ENCODE results near the gene CHN2. TPM values are rescaled to one million over a fixed set of nuclear protein-coding genes. Genes with fewer than 3 reads are reported as not detected.

Gene CHN2
- total RNA-seq, 1 donor from 2014 or later: 14.2 TPM

DNA sequence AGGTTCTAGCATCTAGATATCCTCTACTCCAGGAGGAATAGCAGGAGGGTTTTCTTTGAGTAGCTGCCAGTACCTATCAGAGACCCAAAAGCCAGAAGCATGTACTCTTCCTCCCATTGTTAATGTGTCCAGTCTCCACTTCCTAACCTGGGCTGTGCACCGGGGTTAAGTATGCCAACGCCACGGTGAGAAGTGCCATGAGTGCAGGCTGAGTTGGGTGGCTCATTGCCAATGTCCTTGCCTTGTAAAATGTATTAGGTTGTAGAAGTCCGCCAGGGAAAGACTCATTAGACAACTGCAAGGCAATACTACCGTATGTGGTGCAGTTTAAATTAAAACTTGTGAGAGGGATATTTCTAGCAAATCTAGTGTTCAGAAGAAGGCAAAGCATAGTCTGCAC is 314.0 kb downstream of the CHN2 start:
- intact Hi-C loops (cut with DNase I): no loop called here
- peak; percentile 33 to 49 for ATAC-seq
- peak; percentile 50 for DNase-seq

DNA sequence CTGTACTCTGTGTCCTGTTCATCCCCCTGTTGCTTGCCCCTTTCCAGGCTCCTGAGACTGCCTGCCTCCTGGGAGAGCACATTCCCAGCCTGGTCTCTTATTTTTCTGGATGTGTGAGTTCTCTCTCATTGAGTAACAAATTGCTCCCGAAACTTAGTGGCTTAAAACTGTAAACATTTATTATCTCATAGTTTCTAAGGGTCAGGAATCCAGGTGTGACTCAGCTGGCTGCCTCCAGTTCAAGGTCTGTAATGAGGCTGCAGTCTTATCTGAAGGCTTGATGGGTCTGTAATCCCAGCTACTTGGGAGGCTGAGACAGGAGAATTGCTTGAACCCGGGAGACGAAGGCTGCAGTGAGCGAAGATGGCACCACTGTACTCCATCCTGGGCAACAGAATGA is 315.5 kb downstream of the CHN2 start:
- Histone ChIP-seq H3K27ac (no peak overlapping the region), H3K36me3 (peaks cover 39% of the 10 kb centered on the region), H3K4me1 (no peaks in the 10 kb centered on the region), H3K4me3 (no peak overlapping the region), H3K27me3 (ENCODE audit: low read depth) (no peaks in the 10 kb centered on the region), H3K9me3 (no peaks in the 10 kb centered on the region)
- intact Hi-C loops (cut with DNase I): no loop called here
- TF ChIP-seq, protein P1, sequence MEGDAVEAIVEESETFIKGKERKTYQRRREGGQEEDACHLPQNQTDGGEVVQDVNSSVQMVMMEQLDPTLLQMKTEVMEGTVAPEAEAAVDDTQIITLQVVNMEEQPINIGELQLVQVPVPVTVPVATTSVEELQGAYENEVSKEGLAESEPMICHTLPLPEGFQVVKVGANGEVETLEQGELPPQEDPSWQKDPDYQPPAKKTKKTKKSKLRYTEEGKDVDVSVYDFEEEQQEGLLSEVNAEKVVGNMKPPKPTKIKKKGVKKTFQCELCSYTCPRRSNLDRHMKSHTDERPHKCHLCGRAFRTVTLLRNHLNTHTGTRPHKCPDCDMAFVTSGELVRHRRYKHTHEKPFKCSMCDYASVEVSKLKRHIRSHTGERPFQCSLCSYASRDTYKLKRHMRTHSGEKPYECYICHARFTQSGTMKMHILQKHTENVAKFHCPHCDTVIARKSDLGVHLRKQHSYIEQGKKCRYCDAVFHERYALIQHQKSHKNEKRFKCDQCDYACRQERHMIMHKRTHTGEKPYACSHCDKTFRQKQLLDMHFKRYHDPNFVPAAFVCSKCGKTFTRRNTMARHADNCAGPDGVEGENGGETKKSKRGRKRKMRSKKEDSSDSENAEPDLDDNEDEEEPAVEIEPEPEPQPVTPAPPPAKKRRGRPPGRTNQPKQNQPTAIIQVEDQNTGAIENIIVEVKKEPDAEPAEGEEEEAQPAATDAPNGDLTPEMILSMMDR (IDR thresholded peaks at IDR 0.05): no peak
- DNase-seq (no peak), ATAC-seq (no peak)

More for the DNA sequence above, 314.0 kb downstream of the CHN2 start:
- no peak overlapping the region for H3K27ac ChIP-seq
- H3K36me3 ChIP-seq: peaks cover 36% of the 10 kb centered on the region
- H3K27me3 ChIP-seq (ENCODE audit: low read depth): no peaks in the 10 kb centered on the region
- H3K4me3 ChIP-seq: no peak overlapping the region
- H3K4me1 ChIP-seq: no peaks in the 10 kb centered on the region
- TF ChIP-seq, protein P1 (IDR thresholded peaks at IDR 0.05): no peak
- H3K9me3 ChIP-seq: no peaks in the 10 kb centered on the region

DNA sequence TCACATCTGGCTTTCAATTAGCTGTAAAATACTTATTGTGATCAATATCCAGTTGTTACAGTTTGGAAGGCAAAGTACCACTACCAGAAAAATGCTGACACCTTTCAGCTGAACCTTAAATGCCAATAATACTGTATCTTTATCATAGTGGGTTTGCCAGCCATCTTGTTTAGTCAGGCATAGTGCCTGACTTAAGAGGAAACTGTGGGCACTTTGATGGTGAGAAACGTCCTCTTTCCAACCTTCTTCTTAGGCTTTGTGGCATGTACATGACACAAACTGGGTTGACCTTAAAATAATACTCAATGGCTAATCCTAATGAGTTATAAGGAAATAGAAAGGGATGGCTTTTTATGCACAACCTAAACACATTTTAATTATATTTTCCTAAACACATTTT is 316.8 kb downstream of the CHN2 start:
- ATAC-seq (no peak), DNase-seq (no peak)
- no peaks in the 10 kb centered on the region for H3K4me1 ChIP-seq
- H3K27me3 ChIP-seq (ENCODE audit: low read depth): no peaks in the 10 kb centered on the region
- intact Hi-C loops (cut with DNase I): no loop called here
- H3K9me3 ChIP-seq: no peaks in the 10 kb centered on the region
- no peak overlapping the region for H3K27ac ChIP-seq
- TF ChIP-seq, protein P1 (IDR thresholded peaks at IDR 0.05): no peak
- H3K36me3 ChIP-seq: peaks cover 32% of the 10 kb centered on the region
- no peak overlapping the region for H3K4me3 ChIP-seq

DNA sequence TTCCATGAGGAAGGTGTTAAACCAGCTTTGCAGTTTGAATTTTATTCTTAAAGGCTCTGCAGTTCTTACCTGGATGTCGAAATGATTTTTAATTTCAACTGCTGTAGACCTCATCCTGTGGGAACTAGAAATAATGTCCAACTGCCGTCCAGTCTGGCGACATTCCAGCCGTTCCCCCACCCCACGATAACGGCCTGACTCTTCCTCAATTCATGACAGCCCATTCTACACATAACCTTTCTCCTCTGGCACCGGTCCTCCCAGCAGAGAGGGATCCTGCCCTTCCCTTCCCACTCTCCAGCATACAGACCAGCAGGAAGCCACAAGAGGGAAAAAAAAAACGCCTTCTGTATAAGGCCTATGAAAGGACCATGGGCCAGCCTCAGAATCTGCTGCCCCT is 317.3 kb downstream of the CHN2 start:
- DNase-seq (no peak), ATAC-seq (no peak)
- Histone ChIP-seq H3K4me3 (no peak overlapping the region), H3K27me3 (ENCODE audit: low read depth) (no peaks in the 10 kb centered on the region), H3K4me1 (no peaks in the 10 kb centered on the region), H3K27ac (no peak overlapping the region), H3K36me3 (peaks cover 29% of the 10 kb centered on the region), H3K9me3 (no peaks in the 10 kb centered on the region)
- TF ChIP-seq, protein P1 (IDR thresholded peaks at IDR 0.05): no peak
- intact Hi-C loops (cut with DNase I): no loop called here

DNA sequence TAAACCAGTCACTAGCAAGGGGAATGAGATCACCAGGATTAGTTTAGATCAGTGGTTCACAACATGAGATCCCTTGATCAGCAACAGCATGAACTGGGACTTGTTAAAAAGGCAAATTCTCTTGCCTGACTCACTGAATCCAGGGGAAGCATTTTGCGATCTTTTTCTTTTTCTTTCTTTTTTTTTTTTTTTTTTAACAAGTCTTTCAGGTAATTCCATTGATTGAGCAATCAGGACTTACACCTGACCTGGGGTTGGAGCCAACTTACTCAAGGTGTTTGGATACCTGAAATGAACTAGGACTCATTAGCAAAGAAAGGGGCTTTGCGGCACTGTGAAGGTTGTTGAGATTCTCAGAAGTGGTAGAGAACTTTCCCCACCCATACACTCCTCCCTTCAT is 321.9 kb downstream of the CHN2 start:
- DNase-seq (no peak), ATAC-seq (peak in 1 of 2 donors; percentile 39)
- Histone ChIP-seq H3K4me3 (no peak overlapping the region), H3K36me3 (peaks cover 16% of the 10 kb centered on the region), H3K27me3 (ENCODE audit: low read depth) (no peaks in the 10 kb centered on the region), H3K27ac (no peak overlapping the region), H3K9me3 (no peaks in the 10 kb centered on the region), H3K4me1 (no peaks in the 10 kb centered on the region)
- intact Hi-C loops (cut with DNase I): no loop called here
- TF ChIP-seq, protein P1 (IDR thresholded peaks at IDR 0.05): no peak

DNA sequence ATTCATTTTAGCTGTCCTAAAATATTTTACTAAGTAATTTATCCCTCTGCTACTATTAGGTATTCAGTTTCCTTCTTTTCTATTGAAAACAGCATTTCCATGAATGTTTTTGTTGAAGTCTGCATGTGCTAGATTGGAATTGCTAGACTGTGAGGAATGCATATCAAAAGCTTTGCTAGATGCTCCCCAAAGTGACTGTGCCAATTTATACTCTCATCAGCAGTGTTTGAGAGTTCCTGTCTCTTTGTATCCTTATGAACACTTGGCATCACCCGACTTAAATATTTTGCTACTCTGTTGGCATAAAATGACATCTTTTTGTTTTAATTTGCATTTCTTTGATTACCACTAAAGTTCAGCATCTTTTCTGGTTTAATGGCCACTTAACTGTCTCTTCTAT is 324.0 kb downstream of the CHN2 start:
- H3K4me3 ChIP-seq: no peak overlapping the region
- intact Hi-C loops (cut with DNase I): no loop called here

More for the DNA sequence above, 324.0 kb downstream of the CHN2 start:
- no peak overlapping the region for H3K27ac ChIP-seq
- DNase-seq (no peak), ATAC-seq (no peak)
- H3K27me3 ChIP-seq (ENCODE audit: low read depth): no peaks in the 10 kb centered on the region
- no peaks in the 10 kb centered on the region for H3K9me3 ChIP-seq
- H3K4me1 ChIP-seq: no peaks in the 10 kb centered on the region
- TF ChIP-seq, protein P1 (IDR thresholded peaks at IDR 0.05): no peak
- peaks cover 4% of the 10 kb centered on the region for H3K36me3 ChIP-seq
